Stimulated activated CD4-positive, alpha-beta T cell treated with anti-CD3 and anti-CD28 coated beads, Interleukin-12 subunit alpha, Interleukin-12 subunit beta, amount 100 ng/mL, for 4 hours (primary cell): ENCODE data around the gene ZNF532.
"Not testable (repeated sequence)": the region's sequence is repeated elsewhere in the genome, so short reads cannot be mapped to it uniquely, and the experiment has no call there.

ENCODE experiments used
- DNase-seq: peaks from one replicate; pipeline ENCODE4 v3.0.0-alpha.2; 2020

Gene ZNF532

DNA sequence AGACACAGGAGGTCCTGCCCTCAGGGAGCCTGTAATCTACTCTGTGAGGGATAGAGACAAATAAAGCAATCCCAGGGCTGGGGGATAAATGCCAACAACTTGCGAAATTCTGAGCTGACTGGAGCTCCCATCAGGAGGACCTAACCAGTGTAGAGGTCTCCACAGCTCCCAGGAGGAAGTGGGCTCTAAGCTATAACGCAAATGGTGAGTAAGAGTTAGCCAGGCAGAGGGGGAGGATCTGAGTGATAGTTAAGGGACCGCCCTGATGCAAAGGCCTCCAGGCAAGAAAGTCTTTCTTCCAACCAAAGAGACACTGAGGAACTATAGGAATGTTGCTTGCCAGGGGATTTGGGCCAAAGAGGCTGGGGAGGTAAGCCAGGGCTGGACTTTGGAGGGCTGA lies 16.0 kb upstream of the ZNF532 start:
- no peak for DNase-seq

DNA sequence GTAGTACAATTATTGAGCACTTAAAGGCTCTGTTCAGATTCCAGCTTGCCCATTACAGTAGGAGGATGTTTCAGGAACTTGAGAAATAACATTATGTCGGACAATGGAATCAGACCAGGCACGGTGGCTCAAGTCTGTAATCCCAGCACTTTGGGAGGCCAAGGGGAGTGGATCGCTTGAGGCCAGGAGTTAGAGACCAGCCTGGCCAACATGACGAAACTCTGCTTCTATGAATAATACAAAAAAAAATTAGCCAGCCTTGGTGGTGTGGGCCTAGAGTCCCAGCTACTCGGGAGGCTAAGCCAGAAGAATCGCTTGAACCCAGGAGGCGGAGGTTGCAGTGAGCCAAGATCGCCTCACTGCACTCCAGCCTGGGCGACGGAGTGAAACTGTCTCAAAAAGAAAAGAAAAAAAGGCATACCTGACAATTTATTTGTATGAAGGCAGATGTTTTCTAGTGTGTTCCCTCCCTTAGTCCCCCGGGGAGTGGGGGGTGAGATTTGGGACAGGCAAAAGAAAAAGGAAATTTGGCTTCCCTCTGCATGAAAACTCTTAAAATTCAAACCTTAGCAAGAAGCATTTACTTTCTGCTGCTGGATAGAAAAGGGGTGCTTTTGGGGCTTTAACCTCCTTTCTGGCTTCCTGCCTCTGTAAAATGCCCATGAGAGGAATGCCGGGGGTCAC lies 13.7 kb upstream of the ZNF532 start:
- no peak for DNase-seq

DNA sequence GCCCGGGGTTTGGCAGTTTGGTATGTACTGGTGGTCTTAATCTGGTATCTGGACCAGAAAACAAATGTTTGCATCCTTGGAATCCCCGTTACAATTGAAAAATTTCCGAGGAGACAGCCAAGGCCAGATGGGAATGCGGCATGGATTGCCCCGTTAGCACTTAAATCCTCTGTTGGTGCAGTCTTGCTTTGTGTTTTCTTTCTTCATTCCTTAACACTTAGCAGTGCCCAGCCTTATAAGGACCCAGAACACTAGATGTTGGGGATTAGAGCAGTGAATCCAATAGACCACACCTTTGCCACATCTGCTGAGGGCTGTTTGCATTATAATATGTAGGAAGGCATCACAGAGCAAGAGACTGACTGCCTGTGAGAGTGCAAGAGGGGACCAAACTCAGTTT lies 12.8 kb upstream of the ZNF532 start:
- DNase-seq, result no peak

GRCh38 chr18:58852629-58853028 lies 12.0 kb upstream of the ZNF532 start:
- DNase-seq, result no peak

DNA sequence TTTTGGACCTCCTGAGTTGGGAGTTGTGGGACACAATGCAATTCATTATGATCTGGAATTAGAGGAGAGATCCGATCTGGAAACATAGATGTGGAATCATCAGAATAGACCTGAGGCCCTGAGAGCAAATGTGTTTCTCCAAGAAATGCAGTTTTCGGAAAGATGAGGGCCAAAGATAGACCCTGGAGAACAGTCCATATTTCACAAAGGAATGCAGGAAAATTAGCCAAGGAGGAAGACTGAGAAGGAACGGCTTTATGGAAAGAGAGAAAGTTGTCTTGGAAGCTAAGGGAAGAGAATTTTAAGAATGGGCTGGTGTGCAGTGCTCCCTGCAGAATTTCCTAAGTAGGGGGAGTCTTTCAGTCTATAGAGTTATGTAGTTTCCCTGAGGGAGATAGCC lies 11.1 kb upstream of the ZNF532 start:
- no peak for DNase-seq

GRCh38 chr18:58855521-58855920 lies 9.2 kb upstream of the ZNF532 start:
- not testable (repeated sequence) for DNase-seq

GRCh38 chr18:58856881-58857280 lies 7.8 kb upstream of the ZNF532 start:
- no peak for DNase-seq

GRCh38 chr18:58858591-58859468 lies 5.8 kb upstream of the ZNF532 start:
- no peak for DNase-seq

- no peak for DNase-seq
Observed at GRCh38 chr18:58859907-58860306, 4.8 kb upstream of the ZNF532 start.

DNA sequence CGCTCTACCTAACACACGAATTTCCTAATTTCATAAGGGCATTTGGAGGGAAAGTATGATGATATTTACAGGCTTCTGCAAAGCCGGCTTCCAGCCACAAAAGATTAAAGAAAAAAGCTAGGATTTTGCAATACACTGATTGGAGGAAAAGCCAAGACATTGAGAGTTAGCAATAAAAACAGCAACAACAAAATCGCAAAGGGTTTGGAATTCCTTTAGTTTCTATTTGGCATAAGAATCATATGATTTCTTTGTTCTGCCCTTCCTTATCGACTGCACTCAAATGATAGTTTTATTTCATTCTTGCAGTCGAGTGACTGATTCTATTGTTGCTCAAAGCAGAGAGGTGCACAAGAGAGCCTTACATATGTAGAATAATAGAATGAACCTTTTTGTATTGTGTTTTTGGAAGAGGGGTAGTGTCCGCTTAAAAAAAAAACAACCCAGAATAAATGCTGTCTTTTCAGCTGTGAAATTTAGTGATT lies 3.9 kb upstream of the ZNF532 start:
- DNase-seq, result no peak

- no peak for DNase-seq
Observed at GRCh38 chr18:58861353-58861752, 3.3 kb upstream of the ZNF532 start.

DNA sequence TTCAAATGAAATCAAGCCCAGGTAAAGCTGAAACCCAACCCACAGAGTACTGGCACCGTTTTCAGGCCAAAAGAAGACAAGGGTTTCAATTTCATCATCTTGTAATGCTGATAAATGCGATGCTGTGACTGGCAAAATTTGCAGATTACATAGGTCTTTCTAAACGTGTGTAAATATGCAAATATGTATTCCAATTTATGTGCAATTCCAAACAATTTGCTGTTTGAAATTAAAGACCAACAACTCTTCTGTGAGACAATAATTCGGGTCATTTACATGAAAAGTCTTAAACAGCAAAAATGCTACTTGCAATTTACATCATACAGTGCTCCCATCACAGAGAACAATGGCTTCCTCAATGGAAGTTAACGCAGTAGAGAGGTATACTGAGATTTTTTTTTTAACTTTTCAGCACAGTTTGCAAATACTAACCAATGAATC lies 2.8 kb upstream of the ZNF532 start:
- no peak for DNase-seq

GRCh38 chr18:58862356-58862755 lies 2.3 kb upstream of the ZNF532 start:
- no peak for DNase-seq

DNA sequence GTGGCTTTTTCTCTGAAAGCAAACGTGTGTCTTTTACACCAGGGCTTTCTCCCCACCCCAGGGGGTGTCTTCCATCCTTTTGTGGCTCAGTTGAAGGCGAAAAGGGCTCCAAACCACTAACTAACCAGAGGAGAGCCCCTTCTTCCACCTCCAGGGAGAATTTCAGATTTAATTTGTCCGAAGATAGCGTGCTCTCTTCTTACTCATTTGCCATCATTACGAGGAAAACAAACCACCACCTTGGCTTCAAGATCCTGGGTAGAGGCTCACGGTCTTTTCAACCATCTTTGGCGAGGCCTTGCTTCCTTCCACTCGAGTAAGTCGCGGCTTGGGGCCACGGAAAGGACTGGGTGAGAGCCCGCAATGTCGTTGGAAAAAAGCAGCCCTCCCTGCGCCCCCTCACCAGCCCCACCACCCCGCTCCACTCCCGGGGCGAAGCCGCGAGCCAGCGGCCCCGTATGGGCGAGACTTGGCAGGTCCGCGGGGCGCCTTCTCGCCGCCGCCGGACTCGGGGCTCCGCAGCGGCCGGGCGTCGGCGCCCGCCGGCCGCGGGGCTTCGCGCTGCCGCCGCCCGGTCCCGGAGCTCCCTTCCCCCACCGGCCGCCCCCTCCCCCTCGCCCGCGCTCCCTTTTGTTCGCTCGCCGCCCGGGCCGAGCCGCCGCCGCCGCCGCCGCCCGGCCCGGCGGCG lies 1.7 kb upstream of the ZNF532 start:
- DNase-seq, result peak; percentile 17

- peak; percentile 33 for DNase-seq
Observed at GRCh38 chr18:58863539-58864145, 1.0 kb upstream of the ZNF532 start.

- no peak for DNase-seq
Observed at GRCh38 chr18:58865033-58865590, 435 bp downstream of the ZNF532 start.

DNA sequence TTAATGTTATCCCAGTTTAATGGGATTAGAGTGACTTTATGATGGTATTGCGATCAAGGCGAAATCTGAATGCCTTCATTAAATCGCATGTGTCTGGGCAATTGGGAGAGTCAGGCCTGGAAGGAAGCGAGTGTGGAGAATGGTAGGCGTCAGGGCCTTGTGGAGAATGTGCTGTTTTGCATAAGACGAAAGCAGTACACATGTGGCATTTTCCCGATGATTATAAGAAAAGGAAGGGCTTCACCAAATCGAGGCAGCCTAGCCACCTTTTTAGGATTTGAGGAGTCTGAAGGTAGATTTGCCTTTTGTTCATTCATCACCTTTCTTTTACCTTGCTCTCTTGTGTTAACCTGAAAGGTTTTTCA lies 1.0 kb downstream of the ZNF532 start:
- no peak for DNase-seq

- no peak for DNase-seq
Observed at GRCh38 chr18:58866066-58866772, 1.5 kb downstream of the ZNF532 start.

- no peak for DNase-seq
Observed at GRCh38 chr18:58866773-58867150, 2.1 kb downstream of the ZNF532 start.

- no peak for DNase-seq
Observed at GRCh38 chr18:58867281-58867961, 2.7 kb downstream of the ZNF532 start.

GRCh38 chr18:58868440-58868839 lies 3.8 kb downstream of the ZNF532 start:
- DNase-seq, result no peak

DNA sequence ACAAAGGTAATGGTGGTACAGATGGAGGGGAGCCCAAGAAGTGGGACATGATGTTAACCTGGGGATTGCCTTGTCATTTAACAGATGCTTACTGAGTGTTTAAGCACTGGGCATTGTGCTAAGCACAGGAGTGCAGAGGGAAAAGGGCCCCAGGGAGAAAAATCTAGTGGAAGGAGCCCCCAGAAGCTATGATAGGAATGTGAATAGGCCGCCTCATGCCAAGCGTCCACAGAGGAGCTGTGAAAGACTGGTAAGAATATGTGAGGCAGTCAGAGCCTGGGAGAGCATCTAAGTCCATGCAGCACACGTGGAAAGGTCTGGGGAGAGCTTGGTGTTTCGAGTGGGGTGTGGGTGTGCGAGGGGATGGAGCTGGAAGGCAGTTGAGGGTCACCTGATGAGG lies 5.5 kb downstream of the ZNF532 start:
- no peak for DNase-seq
